Measurements from ENCODE around the gene TXK. TPM values are rescaled to one million over a fixed set of nuclear protein-coding genes. Genes with fewer than 3 reads are reported as not detected.
A peak's percentile ranks its signal among the peaks of the same experiment; 100 is the strongest.

Gene TXK
- total RNA-seq, 4 donors from 2014 or later, result 1.7 to 5.2 (median 3.5) TPM

DNA sequence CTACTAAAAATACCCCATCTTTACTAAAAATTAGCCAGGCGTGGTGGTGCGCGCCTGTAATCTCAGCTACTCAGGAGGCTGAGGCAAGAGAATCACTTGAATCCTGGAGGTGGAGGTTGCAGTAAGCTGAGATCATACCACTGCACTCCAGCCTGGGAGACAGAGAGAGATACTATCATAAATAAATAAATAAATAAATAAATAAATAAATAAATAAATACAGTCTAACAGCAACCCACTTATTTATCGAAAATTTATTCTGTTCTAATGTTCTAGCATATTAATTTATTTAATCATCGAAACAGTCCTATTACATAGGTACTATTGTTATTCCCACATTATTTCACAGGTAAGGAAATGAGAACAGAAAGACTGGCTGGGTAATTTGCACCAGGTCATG lies 18.2 kb upstream of the TXK start:
- TF ChIP-seq, protein P1, sequence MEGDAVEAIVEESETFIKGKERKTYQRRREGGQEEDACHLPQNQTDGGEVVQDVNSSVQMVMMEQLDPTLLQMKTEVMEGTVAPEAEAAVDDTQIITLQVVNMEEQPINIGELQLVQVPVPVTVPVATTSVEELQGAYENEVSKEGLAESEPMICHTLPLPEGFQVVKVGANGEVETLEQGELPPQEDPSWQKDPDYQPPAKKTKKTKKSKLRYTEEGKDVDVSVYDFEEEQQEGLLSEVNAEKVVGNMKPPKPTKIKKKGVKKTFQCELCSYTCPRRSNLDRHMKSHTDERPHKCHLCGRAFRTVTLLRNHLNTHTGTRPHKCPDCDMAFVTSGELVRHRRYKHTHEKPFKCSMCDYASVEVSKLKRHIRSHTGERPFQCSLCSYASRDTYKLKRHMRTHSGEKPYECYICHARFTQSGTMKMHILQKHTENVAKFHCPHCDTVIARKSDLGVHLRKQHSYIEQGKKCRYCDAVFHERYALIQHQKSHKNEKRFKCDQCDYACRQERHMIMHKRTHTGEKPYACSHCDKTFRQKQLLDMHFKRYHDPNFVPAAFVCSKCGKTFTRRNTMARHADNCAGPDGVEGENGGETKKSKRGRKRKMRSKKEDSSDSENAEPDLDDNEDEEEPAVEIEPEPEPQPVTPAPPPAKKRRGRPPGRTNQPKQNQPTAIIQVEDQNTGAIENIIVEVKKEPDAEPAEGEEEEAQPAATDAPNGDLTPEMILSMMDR (IDR thresholded peaks at IDR 0.05), result no peak
- TF ChIP-seq POLR2A (IDR thresholded peaks at IDR 0.05), result no peak
- Histone ChIP-seq H3K9me3 (peaks cover 0 to 26% (median 8%) of the 10 kb centered on the region in 3 donors), H3K4me1 (peaks cover 0 to 4% (median 0%) of the 10 kb centered on the region in 3 donors), H3K36me3 (peaks cover 0 to 62% (median 0%) of the 10 kb centered on the region in 3 donors), H3K27me3 (no peaks in the 10 kb centered on the region), H3K4me3 (no peak overlapping the region), H3K27ac (no peak overlapping the region)
- intact Hi-C loops (cut with DNase I), result no loop called here
- DNase-seq, result no peak
- WGBS, 2 donors, result 87 to 89% methylated on average over 5 of the region's 5 CpGs

DNA sequence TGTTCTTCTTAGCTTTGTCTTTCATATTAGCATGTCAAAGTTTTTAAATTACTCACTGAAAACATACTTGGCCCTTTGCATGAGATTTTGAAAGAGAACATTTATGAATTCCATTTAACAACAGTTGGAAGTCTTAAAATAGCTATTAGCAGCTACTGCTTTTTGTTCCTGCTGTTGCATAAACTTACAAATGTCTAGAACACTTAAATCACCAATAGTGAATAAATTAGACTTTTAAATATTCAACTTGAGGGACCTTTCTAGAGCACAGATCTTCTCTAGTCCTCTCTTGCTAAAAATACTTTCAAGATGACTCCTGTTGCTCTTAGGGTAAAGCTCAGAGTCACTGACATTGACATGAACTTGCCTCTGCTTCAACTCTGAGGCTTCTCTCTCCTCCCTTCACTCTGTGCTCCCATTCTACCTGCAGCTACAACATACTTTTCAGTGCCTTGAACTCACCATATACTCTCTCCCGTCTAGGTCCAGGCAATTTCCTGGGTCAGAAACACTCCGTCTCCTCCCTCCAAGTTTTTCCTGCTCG lies 15.8 kb upstream of the TXK start:
- H3K36me3 ChIP-seq, result peaks cover 0 to 50% (median 0%) of the 10 kb centered on the region in 3 donors
- peaks cover 0 to 4% (median 0%) of the 10 kb centered on the region in 3 donors for H3K4me1 ChIP-seq
- H3K27me3 ChIP-seq, result no peaks in the 10 kb centered on the region
- H3K27ac ChIP-seq, result no peak overlapping the region
- TF ChIP-seq, protein P1 (IDR thresholded peaks at IDR 0.05), result no peak
- TF ChIP-seq POLR2A (IDR thresholded peaks at IDR 0.05), result no peak
- peaks cover 0 to 18% (median 8%) of the 10 kb centered on the region in 3 donors for H3K9me3 ChIP-seq
- no peak overlapping the region for H3K4me3 ChIP-seq
- intact Hi-C loops (cut with DNase I), result loop anchor here (10.0 kb wide), 1 partner anchor 125 kb away; no protein-coding TSS in a partner anchor
- 85 to 98% methylated on average over 3 of the region's 3 CpGs for WGBS, 2 donors
- no peak for DNase-seq

DNA sequence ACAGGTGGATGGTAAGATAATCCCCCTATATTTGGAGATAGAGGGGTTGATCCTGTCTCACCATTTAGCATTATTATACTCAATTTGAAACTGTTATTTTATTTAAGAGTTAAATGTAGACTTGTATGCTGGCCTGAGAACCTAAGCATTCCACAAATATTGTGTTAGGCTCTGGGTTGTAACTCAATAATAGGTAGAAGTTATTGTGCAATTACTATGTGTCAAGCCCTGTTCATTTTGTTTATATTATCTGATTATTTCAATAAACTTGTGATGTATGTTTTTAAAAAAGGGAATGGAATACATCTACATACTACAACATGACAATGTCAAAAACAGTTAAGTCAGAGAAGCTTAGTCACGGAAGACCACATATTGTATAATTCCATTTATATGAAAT lies 13.6 kb upstream of the TXK start:
- peaks cover 0 to 50% (median 0%) of the 10 kb centered on the region in 3 donors for H3K36me3 ChIP-seq

DNA sequence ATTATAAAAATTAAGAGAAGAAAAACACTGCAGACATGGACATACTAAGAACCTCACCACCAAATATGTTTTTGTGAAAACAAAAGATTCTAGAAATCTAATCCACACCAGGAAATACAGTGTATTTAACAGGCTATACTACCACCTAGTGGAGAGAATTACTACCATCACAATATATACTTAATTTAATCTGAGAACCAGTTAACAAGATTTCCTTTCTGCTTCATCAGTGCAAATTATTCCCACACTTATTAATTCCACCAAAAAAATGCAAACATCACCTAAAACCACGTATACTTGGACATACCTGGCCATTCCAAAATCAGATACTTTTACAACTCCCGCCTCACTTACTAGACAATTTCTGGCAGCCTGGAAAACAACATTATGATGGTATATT lies 7.0 kb upstream of the TXK start:
- Histone ChIP-seq H3K27me3 (no peaks in the 10 kb centered on the region), H3K9me3 (no peaks in the 10 kb centered on the region), H3K36me3 (peaks cover 0 to 57% (median 0%) of the 10 kb centered on the region in 3 donors), H3K4me3 (no peak overlapping the region), H3K4me1 (no peaks in the 10 kb centered on the region), H3K27ac (no peak overlapping the region)
- no peak for DNase-seq
- TF ChIP-seq, protein P1 (IDR thresholded peaks at IDR 0.05), result peak in 5 of 6 experiments; percentile 31 to 65 (median 62)
- TF ChIP-seq POLR2A (IDR thresholded peaks at IDR 0.05), result no peak
- intact Hi-C loops (cut with DNase I), result loop anchor here (10.0 kb wide), 1 partner anchor 134 kb away; no protein-coding TSS in a partner anchor
- 55 to 56% methylated on average over 2 of the region's 2 CpGs for WGBS, 2 donors

More for the DNA sequence above, 13.6 kb upstream of the TXK start:
- no peak for DNase-seq
- no peak overlapping the region for H3K27ac ChIP-seq
- H3K27me3 ChIP-seq, result no peaks in the 10 kb centered on the region
- no peaks in the 10 kb centered on the region for H3K4me1 ChIP-seq
- no peak overlapping the region for H3K4me3 ChIP-seq
- TF ChIP-seq POLR2A (IDR thresholded peaks at IDR 0.05), result no peak
- TF ChIP-seq, protein P1 (IDR thresholded peaks at IDR 0.05), result no peak
- 96 to 100% methylated on average over 1 of the region's 1 CpG for WGBS, 2 donors
- intact Hi-C loops (cut with DNase I), result loop anchor here (10.0 kb wide), 1 partner anchor 127 kb away; no protein-coding TSS in a partner anchor
- no peaks in the 10 kb centered on the region for H3K9me3 ChIP-seq

DNA sequence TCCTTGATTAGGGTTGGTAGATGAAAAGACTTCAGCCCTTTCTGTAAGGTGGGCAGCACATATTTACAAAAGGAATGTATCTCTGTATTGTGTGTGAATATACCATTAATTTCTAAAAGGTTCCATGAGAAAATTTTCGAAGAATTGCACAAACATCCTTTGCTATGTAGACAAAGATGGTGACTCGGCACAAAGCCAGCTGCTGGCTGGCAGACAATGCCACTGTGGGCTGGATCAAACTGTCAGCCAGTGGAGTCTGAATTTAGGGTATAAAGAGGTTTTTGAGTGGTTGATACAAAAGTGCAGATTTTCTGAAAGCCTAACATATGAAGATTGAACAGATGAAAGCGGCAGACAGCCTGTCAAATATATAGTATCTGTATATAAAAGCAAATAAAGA lies 5.6 kb upstream of the TXK start:
- H3K4me3 ChIP-seq, result no peak overlapping the region
- no peaks in the 10 kb centered on the region for H3K9me3 ChIP-seq
- TF ChIP-seq POLR2A (IDR thresholded peaks at IDR 0.05), result no peak
- TF ChIP-seq, protein P1 (IDR thresholded peaks at IDR 0.05), result no peak
- H3K36me3 ChIP-seq, result peaks cover 0 to 59% (median 4%) of the 10 kb centered on the region in 3 donors
- intact Hi-C loops (cut with DNase I), result loop anchor here (10.0 kb wide), 1 partner anchor 135 kb away; no protein-coding TSS in a partner anchor
- H3K4me1 ChIP-seq, result no peaks in the 10 kb centered on the region
- no peaks in the 10 kb centered on the region for H3K27me3 ChIP-seq
- WGBS, 2 donors, result 39 to 56% methylated on average over 3 of the region's 3 CpGs
- no peak for DNase-seq
- H3K27ac ChIP-seq, result no peak overlapping the region
